GM12878 (cell line): ENCODE results near the gene KCNK1. TPM values are rescaled to one million over a fixed set of nuclear protein-coding genes. Genes with fewer than 3 reads are reported as not detected.

ENCODE experiments used
- BRCA1 ChIP-seq: IDR thresholded peaks from 2 replicates; pipeline ENCODE4 v1.6.1; 2011; ENCODE audit warnings: low read depth, low read length, improper control_type of control experiment
- GATAD2B ChIP-seq: fragments of 450-650 bp; conservative IDR thresholded peaks from 2 replicates; pipeline ENCODE4 v1.6.1; 2017; ENCODE audit warnings: low read depth, mild to moderate bottlenecking, moderate library complexity
- KAT2A ChIP-seq: conservative IDR thresholded peaks from 2 replicates; pipeline ENCODE4 v1.6.1; 2011; ENCODE audit warnings: low read depth, low read length; ENCODE audit not compliant: control insufficient read depth
- MXI1 ChIP-seq: fragments of 150-350 bp; IDR thresholded peaks from 2 replicates; pipeline ENCODE4 v1.6.1; 2011; ENCODE audit warnings: low read depth, mild to moderate bottlenecking, inconsistent platforms, low read length, improper control_type of control experiment
- MYB ChIP-seq: fragments of 150-350 bp; IDR thresholded peaks from 2 replicates; pipeline ENCODE4 v1.6.1; 2014; ENCODE audit warnings: mild to moderate bottlenecking, low read depth, low read length, borderline replicate concordance
- NFYA ChIP-seq: IDR thresholded peaks from 2 replicates; pipeline ENCODE4 v1.6.1; 2011; ENCODE audit warnings: low read depth, mild to moderate bottlenecking, low read length, improper control_type of control experiment, borderline replicate concordance
- NR2C2 ChIP-seq: IDR thresholded peaks from 2 replicates; pipeline ENCODE4 v1.6.1; 2011; ENCODE audit warnings: borderline replicate concordance, low read depth; ENCODE audit not compliant: control insufficient read depth, insufficient read length
- POLR2AphosphoS5 ChIP-seq: IDR thresholded peaks from 2 replicates; pipeline ENCODE4 v1.6.1; 2011; ENCODE audit warnings: mild to moderate bottlenecking, low read length, inconsistent platforms
- RAD21 ChIP-seq: IDR thresholded peaks from 2 replicates; pipeline ENCODE4 v1.6.1; 2011; ENCODE audit warnings: mild to moderate bottlenecking, low read depth, low read length, moderate library complexity; ENCODE audit not compliant: insufficient read depth
- RELA ChIP-seq: fragments of 450-650 bp; IDR thresholded peaks from 2 replicates; pipeline ENCODE4 v1.8.0; 2014; ENCODE audit warnings: borderline replicate concordance; ENCODE audit not compliant: partially characterized antibody
- SPI1 ChIP-seq: IDR thresholded peaks from 2 replicates; pipeline ENCODE4 v1.6.1; 2011; ENCODE audit warnings: low read depth, mild to moderate bottlenecking, low read length, moderate library complexity, borderline replicate concordance; ENCODE audit not compliant: insufficient read depth
- SUZ12 ChIP-seq: fragments of 200-600 bp; sonication (generic); IDR thresholded peaks from one replicate; pipeline ENCODE4 v1.6.1; 2018; ENCODE audit warnings: antibody characterized with exemption, mild to moderate bottlenecking; ENCODE audit not compliant: unreplicated experiment
- TCF3 ChIP-seq: IDR thresholded peaks from 2 replicates; pipeline ENCODE4 v1.6.1; 2012; ENCODE audit warnings: low read depth, mild to moderate bottlenecking, low read length, borderline replicate concordance; ENCODE audit not compliant: insufficient read depth
- YBX1 ChIP-seq: fragments of 450-650 bp; IDR thresholded peaks from 2 replicates; pipeline ENCODE4 v1.6.1; 2016; ENCODE audit warnings: antibody characterized with exemption
- YY1 ChIP-seq: IDR thresholded peaks from 2 replicates; pipeline ENCODE4 v1.6.1; 2011; ENCODE audit warnings: low read depth, mild to moderate bottlenecking, low read length
- polyA plus RNA-seq, 11 experiments: library from polyadenylated mRNA; depleted of rRNA in 4 of 11; unstranded in 6 of 11; stranded (reverse) in 5 of 11; fragments of >200 nt; fragmentation: Nextera tagmentation in 4 of 11; fragmentation: Illumina TruSeq in 1 of 11; extraction: Ambion mirVana in 4 of 11; extraction: Trizol in 1 of 11; gene quantifications; 1 replicate in 1 of 11; 2 replicates in 10 of 11; pipeline versions ENCODE4 v1.2.1 to v1.2.3, GENCODE V29; 2011 to 2016; ENCODE audit warnings: inconsistent platforms in 2 of 11, missing spikeins in 2 of 11, low read depth in 1 of 11
- total RNA-seq, 4 experiments: library from RNA; depleted of rRNA in 3 of 4; stranded (reverse); fragments of >200 nt in 3 of 4; fragmentation: Illumina TruSeq in 1 of 4; extraction: Trizol in 1 of 4; gene quantifications; 2 replicates each; pipeline versions ENCODE4 v1.2.1 to v1.2.3, GENCODE V29; 2013 to 2021
- TF ChIP-seq, protein P1 (sequence below): fragments of 450-650 bp; IDR thresholded peaks from 2 replicates; pipeline ENCODE4 v1.6.1; 2017; ENCODE audit warnings: mild to moderate bottlenecking, moderate library complexity
- TF ChIP-seq, protein P2 (sequence below): IDR thresholded peaks from 2 replicates; pipeline ENCODE4 v1.6.1; 2011; ENCODE audit warnings: low read depth, mild to moderate bottlenecking, low read length, moderate library complexity, borderline replicate concordance; ENCODE audit errors: extremely low read depth
- TF ChIP-seq, protein P3 (sequence below): fragments of 150-350 bp; IDR thresholded peaks from 2 replicates; pipeline ENCODE4 v1.6.1; 2016; ENCODE audit warnings: low read depth, low read length

KCNK1 gene
- total and polyA plus RNA-seq, 10 of the 15 experiments (the other 5 are each of a cell fraction or from before 2014, with no cell fraction given) = 9.4 to 27.6 (median 15.1) TPM

DNA sequence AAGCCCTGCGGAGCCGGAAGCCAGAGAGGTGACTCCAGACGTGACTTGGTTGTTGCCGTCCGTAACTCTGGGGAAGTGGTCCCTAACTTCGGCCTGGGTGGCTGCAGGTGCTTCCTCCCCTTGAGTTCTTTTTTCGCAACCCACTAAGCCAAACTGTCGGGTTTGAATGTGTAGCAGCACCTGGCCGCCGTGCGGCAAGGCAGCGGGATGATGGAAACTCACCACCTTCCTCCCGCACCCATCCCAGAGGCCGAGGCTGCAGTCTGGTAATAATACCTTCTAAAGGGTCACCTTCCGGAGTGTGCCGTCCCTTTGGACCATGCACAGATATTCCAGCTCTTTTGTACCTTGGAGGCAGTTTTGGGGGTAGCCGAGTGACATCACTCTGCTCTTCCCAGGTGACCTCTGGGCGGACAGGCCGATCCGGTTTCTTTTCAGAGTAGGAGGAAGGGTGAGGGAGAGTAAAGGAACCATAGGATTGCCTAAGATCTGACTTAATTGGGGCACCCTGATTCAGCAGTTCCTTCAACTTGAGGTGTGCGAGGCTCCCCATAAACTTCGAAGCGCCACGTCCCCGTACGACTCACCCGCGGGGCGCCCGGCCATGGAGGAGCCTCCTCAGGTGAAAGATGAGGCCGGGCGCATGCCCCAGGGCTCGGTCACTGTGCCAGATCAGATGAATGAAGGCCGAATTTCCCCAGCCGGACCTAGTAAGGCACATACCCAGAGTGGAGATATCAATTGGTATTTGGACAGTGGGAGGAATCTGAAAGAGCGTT is 1.0 kb downstream of the KCNK1 start (continued):
- TF ChIP-seq, protein P1, sequence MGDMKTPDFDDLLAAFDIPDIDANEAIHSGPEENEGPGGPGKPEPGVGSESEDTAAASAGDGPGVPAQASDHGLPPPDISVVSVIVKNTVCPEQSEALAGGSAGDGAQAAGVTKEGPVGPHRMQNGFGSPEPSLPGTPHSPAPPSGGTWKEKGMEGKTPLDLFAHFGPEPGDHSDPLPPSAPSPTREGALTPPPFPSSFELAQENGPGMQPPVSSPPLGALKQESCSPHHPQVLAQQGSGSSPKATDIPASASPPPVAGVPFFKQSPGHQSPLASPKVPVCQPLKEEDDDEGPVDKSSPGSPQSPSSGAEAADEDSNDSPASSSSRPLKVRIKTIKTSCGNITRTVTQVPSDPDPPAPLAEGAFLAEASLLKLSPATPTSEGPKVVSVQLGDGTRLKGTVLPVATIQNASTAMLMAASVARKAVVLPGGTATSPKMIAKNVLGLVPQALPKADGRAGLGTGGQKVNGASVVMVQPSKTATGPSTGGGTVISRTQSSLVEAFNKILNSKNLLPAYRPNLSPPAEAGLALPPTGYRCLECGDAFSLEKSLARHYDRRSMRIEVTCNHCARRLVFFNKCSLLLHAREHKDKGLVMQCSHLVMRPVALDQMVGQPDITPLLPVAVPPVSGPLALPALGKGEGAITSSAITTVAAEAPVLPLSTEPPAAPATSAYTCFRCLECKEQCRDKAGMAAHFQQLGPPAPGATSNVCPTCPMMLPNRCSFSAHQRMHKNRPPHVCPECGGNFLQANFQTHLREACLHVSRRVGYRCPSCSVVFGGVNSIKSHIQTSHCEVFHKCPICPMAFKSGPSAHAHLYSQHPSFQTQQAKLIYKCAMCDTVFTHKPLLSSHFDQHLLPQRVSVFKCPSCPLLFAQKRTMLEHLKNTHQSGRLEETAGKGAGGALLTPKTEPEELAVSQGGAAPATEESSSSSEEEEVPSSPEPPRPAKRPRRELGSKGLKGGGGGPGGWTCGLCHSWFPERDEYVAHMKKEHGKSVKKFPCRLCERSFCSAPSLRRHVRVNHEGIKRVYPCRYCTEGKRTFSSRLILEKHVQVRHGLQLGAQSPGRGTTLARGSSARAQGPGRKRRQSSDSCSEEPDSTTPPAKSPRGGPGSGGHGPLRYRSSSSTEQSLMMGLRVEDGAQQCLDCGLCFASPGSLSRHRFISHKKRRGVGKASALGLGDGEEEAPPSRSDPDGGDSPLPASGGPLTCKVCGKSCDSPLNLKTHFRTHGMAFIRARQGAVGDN = no peak
- TF ChIP-seq GATAD2B (no peak), POLR2AphosphoS5 (no peak), NFYA (no peak), BRCA1 (no peak), SPI1 (peak; percentile 51; the same call in 1 of the 2 replicates), YBX1 (no peak), MYB (no peak), MXI1 (0 out of 2 replicates have a peak, but pooled peaks have one; percentile 25), NR2C2 (no peak), KAT2A (no peak), RAD21 (no peak), RELA (no peak), YY1 (0 out of 2 replicates have a peak, but pooled peaks have one; percentile 8), TCF3 (peak; percentile 80; the same call in 1 of the 2 replicates), SUZ12 (no peak)
- TF ChIP-seq, protein P2, sequence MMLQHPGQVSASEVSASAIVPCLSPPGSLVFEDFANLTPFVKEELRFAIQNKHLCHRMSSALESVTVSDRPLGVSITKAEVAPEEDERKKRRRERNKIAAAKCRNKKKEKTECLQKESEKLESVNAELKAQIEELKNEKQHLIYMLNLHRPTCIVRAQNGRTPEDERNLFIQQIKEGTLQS = no peak
- TF ChIP-seq, protein P3, sequence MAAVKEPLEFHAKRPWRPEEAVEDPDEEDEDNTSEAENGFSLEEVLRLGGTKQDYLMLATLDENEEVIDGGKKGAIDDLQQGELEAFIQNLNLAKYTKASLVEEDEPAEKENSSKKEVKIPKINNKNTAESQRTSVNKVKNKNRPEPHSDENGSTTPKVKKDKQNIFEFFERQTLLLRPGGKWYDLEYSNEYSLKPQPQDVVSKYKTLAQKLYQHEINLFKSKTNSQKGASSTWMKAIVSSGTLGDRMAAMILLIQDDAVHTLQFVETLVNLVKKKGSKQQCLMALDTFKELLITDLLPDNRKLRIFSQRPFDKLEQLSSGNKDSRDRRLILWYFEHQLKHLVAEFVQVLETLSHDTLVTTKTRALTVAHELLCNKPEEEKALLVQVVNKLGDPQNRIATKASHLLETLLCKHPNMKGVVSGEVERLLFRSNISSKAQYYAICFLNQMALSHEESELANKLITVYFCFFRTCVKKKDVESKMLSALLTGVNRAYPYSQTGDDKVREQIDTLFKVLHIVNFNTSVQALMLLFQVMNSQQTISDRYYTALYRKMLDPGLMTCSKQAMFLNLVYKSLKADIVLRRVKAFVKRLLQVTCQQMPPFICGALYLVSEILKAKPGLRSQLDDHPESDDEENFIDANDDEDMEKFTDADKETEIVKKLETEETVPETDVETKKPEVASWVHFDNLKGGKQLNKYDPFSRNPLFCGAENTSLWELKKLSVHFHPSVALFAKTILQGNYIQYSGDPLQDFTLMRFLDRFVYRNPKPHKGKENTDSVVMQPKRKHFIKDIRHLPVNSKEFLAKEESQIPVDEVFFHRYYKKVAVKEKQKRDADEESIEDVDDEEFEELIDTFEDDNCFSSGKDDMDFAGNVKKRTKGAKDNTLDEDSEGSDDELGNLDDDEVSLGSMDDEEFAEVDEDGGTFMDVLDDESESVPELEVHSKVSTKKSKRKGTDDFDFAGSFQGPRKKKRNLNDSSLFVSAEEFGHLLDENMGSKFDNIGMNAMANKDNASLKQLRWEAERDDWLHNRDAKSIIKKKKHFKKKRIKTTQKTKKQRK = no peak
